K562 (cell line): ENCODE data around the gene CDC6. TPM values are rescaled to one million over a fixed set of nuclear protein-coding genes. Genes with fewer than 3 reads are reported as not detected.

Experiments
- ATF2 ChIP-seq: sonication (generic); formaldehyde crosslinking; IDR thresholded peaks from 2 replicates; pipeline ENCODE4 v1.8.1; 2022; ENCODE audit warnings: missing genetic modification reagents
- CC2D1A ChIP-seq: fragments of 450-650 bp; IDR thresholded peaks from 2 replicates; pipeline ENCODE4 v1.6.1; 2017; ENCODE audit warnings: mild to moderate bottlenecking
- KDM1A ChIP-seq, 2 experiments: fragments of 450-650 bp; IDR thresholded peaks; 2 replicates each; pipeline ENCODE4 v1.6.1; 2016; ENCODE audit warnings: mild to moderate bottlenecking in 2 of 2
- NCOA4 ChIP-seq: fragments of 450-650 bp; IDR thresholded peaks from 2 replicates; pipeline ENCODE4 v1.6.1; 2018; ENCODE audit warnings: mild to moderate bottlenecking; ENCODE audit not compliant: partially characterized antibody
- PHB2 ChIP-seq: fragments of 450-650 bp; IDR thresholded peaks from 2 replicates; pipeline ENCODE4 v1.6.1; 2017; ENCODE audit warnings: low read depth
- RERE ChIP-seq: sonication (generic); formaldehyde crosslinking; IDR thresholded peaks from 2 replicates; pipeline ENCODE4 v1.8.0; 2023; ENCODE audit warnings: missing genetic modification reagents, mild to moderate bottlenecking, borderline replicate concordance
- THAP7 ChIP-seq: fragments of 250-450 bp; sonication (Bioruptor Pico); IDR thresholded peaks from 2 replicates; pipeline ENCODE4 v1.5.0; 2021
- ZNF318 ChIP-seq, 2 experiments: fragments of 450-650 bp; IDR thresholded peaks; 2 replicates each; pipeline ENCODE4 v1.6.1; 2016; ENCODE audit warnings: mild to moderate bottlenecking in 2 of 2, borderline replicate concordance in 1 of 2, low read depth in 1 of 2, moderate library complexity in 1 of 2
- ZNF696 ChIP-seq: fragments of 250-450 bp; sonication (Bioruptor Pico); conservative IDR thresholded peaks from 2 replicates; pipeline ENCODE4 v1.4.0; 2020; ENCODE audit warnings: mild to moderate bottlenecking, moderate library complexity
- polyA plus RNA-seq, 8 experiments: library from polyadenylated mRNA; depleted of rRNA in 4 of 8; stranded (reverse) in 5 of 8; unstranded in 3 of 8; fragments of >200 nt; fragmentation: Nextera tagmentation in 2 of 8; fragmentation: Illumina TruSeq in 1 of 8; extraction: Ambion mirVana in 2 of 8; extraction: Trizol in 1 of 8; gene quantifications; 2 replicates each; pipeline versions ENCODE4 v1.2.1 to v1.2.3, GENCODE V29; 2011 to 2014; ENCODE audit warnings: inconsistent platforms in 1 of 8, missing spikeins in 1 of 8
- total RNA-seq, 7 experiments: library from RNA; depleted of rRNA in 6 of 7; stranded (reverse); fragments of >200 nt in 6 of 7; fragmentation: Illumina TruSeq in 2 of 7; extraction: Trizol in 2 of 7; gene quantifications; 2 replicates each; pipeline versions ENCODE4 v1.2.1 to v1.2.3, GENCODE V29; 2011 to 2021; ENCODE audit warnings: low replicate concordance in 1 of 7

The CDC6 gene
- total and polyA plus RNA-seq, 9 of the 15 experiments (the other 6 are each of a cell fraction or from before 2014, with no cell fraction given): 29.6 to 141 (median 106) TPM

- TF ChIP-seq THAP7 (CRISPR knock-in tag) (no peak), ATF2 (CRISPR knock-in tag) (no peak), NCOA4 (no peak), RERE (no peak), CC2D1A (peak; percentile 53), PHB2 (no peak), ZNF318 (IDR thresholded peaks at IDR 0.05; ENCODE audit: borderline replicate concordance in 1 of 2, low read depth in 1 of 2) (peak in 1 of 2 experiments; percentile 16; a peak in 1 of 4 replicates), ZNF696 (CRISPR knock-in tag) (no peak), KDM1A (IDR thresholded peaks at IDR 0.05) (no peak)
These were observed at the start of gene CDC6 (continued) for GRCh38 chr17:40287494-40288369.
